ENCODE data around the gene ARAF. TPM values are rescaled to one million over a fixed set of nuclear protein-coding genes. Genes with fewer than 3 reads are reported as not detected.
A peak's percentile ranks its signal among the peaks of the same experiment; 100 is the strongest.

Gene ARAF
- total and polyA plus RNA-seq, 2 of the 8 experiments (the other 6 are each of a cell fraction or from before 2014, with no cell fraction given), result 39.0 to 45.2 TPM

DNA sequence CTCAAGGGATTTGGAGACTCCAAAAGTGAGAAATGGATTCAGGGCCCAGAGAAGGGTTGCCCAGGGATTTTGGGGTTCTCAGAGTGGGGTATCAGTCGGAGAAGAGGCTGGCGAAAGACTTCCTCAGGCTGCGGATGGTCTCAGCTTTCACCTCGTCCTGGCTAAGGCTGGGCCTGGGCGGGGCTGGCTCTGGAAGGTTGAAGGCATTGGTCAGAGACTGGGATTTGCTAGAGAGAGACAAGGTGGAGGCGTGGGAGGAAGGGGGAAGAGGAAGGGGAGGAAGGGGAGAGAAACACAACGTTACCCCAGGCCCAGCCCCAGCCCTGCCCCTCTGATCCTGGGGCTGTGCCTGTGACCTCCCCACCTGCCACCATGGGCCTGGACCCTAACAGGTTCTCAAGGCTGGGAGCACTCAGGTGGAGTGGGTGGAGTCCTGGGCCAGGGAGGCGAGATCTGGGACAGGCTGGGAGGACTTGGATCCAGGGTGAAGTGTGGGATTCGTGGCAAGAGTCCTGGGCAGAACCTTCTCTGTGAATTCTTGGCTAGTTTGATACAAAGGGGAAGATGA lies 11.9 kb downstream of the ARAF start:
- Histone ChIP-seq H2BK15ac (ENCODE audit: low read length) (0 out of 2 replicates have a peak overlapping the region, but pooled peaks have one; percentile 16), H2AFZ (ENCODE audit: low read length) (no peak overlapping the region), H3K4ac (replicated peaks; ENCODE audit: insufficient read length, low read depth, low read length) (no peak overlapping the region), H3K9ac (replicated peaks in 1 of 4; ENCODE audit: extremely low read depth in 1 of 4, low read depth in 3 of 4, low read length in 3 of 4) (peak overlapping the region in 1 of 4 experiments; percentile 28; a peak in 2 of 7 replicates), H2BK120ac (replicated peaks; ENCODE audit: low read depth, low read length) (no peak overlapping the region), H3K4me1 (replicated peaks in 1 of 4; ENCODE audit: control insufficient read depth in 3 of 4, insufficient read depth in 4 of 4, low read length in 3 of 4) (peaks cover 0 to 14% (median 7%) of the 10 kb centered on the region in 4 experiments; a peak in 5 of 7 replicates), H4K8ac (ENCODE audit: extremely low read depth, insufficient read depth, low read length) (no peak overlapping the region), H3K23me2 (ENCODE audit: low read depth, low read length) (peaks cover 7% of the 10 kb centered on the region; the same call in 1 of the 2 replicates), H3K23ac (ENCODE audit: insufficient read length) (no peak overlapping the region), H3K56ac (replicated peaks; ENCODE audit: insufficient read length, low read depth, low read length) (no peak overlapping the region), H4K20me1 (replicated peaks in 1 of 2; ENCODE audit: control insufficient read depth in 1 of 2, insufficient read depth in 2 of 2, low read length in 2 of 2) (no peaks in the 10 kb centered on the region), H3K79me2 (ENCODE audit: control insufficient read depth in 1 of 2, insufficient read depth in 2 of 2, low read length in 2 of 2) (no peaks in the 10 kb centered on the region), H3K79me1 (ENCODE audit: low read depth, low read length) (no peaks in the 10 kb centered on the region), H4K91ac (replicated peaks; ENCODE audit: insufficient read length, low read length) (peak overlapping the region; percentile 85), H2BK5ac (ENCODE audit: low read depth, low read length) (peak overlapping the region; percentile 83), H2BK20ac (ENCODE audit: low read length) (no peak overlapping the region), H2AK5ac (ENCODE audit: low read depth, low read length) (peak overlapping the region; percentile 82), H3K27ac (ENCODE audit: low read depth, low read length) (peak overlapping the region; percentile 73; the same call in 1 of the 2 replicates), H3K4me2 (ENCODE audit: insufficient read depth in 1 of 2, low read depth in 2 of 2, low read length in 2 of 2) (peak overlapping the region; percentile 68 to 82), H3K18ac (ENCODE audit: extremely low read depth, low read length) (peak overlapping the region; percentile 71), H2BK12ac (ENCODE audit: low read depth, low read length) (peak overlapping the region; percentile 95; the same call in 1 of the 2 replicates), H3K27me3 (replicated peaks in 1 of 4; ENCODE audit: control insufficient read depth in 3 of 4, extremely low read depth in 1 of 4, insufficient read depth in 3 of 4, low read length in 3 of 4) (no peaks in the 10 kb centered on the region), H3K36me3 (ENCODE audit: control insufficient read depth in 2 of 4, insufficient read depth in 4 of 4, low read length in 3 of 4) (peaks cover 0 to 12% (median 7%) of the 10 kb centered on the region in 4 experiments; a peak in 4 of 8 replicates), H3K14ac (ENCODE audit: insufficient read length) (no peak overlapping the region), H3K4me3 (ENCODE audit: extremely low read depth in 1 of 4, insufficient read depth in 2 of 4, low read depth in 3 of 4, low read length in 4 of 4) (no peak overlapping the region), H4K5ac (ENCODE audit: insufficient read length, low read depth, low read length) (no peak overlapping the region), H3K9me3 (ENCODE audit: insufficient read depth in 2 of 2, low read depth in 1 of 2, low read length in 1 of 2) (no peaks in the 10 kb centered on the region)
- no peak for DNase-seq (ENCODE audit: low read depth in 1 of 2, low spot score in 2 of 2)
- ChIA-PET CTCF (ENCODE audit: partially characterized antibody) (interaction anchor here (1.5 kb wide), 1 partner anchor 8 kb away, joined by 3 read pairs; no protein-coding TSS in a partner anchor), POLR2A (ENCODE audit: partially characterized antibody) (interaction anchor here (1.2 to 2.0 kb wide), 5 partner anchors 12 to 61 kb away, joined by 4 to 5 read pairs (median 5); no protein-coding TSS in a partner anchor)
- 79% methylated on average over 6 of the region's 9 CpGs; no CpG with 5 or more reads in 1 of the 2 experiments for WGBS, 2 experiments (ENCODE audit: extremely low coverage in 1 of 2, insufficient coverage in 1 of 2, insufficient read length in 1 of 2, insufficient replicate concordance in 2 of 2, low coverage in 1 of 2, low lambda C conversion rate in 2 of 2, missing lambda C conversion rate in 1 of 2)
- no peak for FAIRE-seq
- TF ChIP-seq POLR2A (IDR thresholded peaks at IDR 0.05; ENCODE audit: control extremely low read depth in 1 of 2, low read depth in 2 of 2, low read length in 2 of 2) (no peak), CEBPB (IDR thresholded peaks at IDR 0.05; ENCODE audit: low read depth, low read length) (no peak), KDM1A (IDR thresholded peaks at IDR 0.05; ENCODE audit: borderline replicate concordance, low read length) (no peak), JUN (IDR thresholded peaks at IDR 0.05; ENCODE audit: low read depth, low read length) (no peak), RXRA (IDR thresholded peaks at IDR 0.05; ENCODE audit: insufficient read depth, low read depth, low read length) (no peak), TBP (IDR thresholded peaks at IDR 0.05; ENCODE audit: low read depth, low read length) (no peak), SP1 (IDR thresholded peaks at IDR 0.05; ENCODE audit: low read depth, low read length) (no peak)
- TF ChIP-seq, protein P1, sequence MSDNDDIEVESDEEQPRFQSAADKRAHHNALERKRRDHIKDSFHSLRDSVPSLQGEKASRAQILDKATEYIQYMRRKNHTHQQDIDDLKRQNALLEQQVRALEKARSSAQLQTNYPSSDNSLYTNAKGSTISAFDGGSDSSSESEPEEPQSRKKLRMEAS (IDR thresholded peaks at IDR 0.05), result no peak

Measured in H1 (cell line).